Fibroblast of the aortic adventitia (primary cell): Measurements from ENCODE around the gene CRY1. TPM values are rescaled to one million over a fixed set of nuclear protein-coding genes. Genes with fewer than 3 reads are reported as not detected.
"Not testable (repeated sequence)": the region's sequence is repeated elsewhere in the genome, so short reads cannot be mapped to it uniquely, and the experiment has no call there.

Experiments used
- DNase-seq: peaks from one replicate; pipeline ENCODE4 v3.0.0-alpha.2; 2010; ENCODE audit warnings: low read depth
- H3K4me3 ChIP-seq: 2 replicates; pipeline ENCODE4 v1.5.1; 2011; ENCODE audit warnings: low read depth, mild to moderate bottlenecking, control low read depth, low read length, moderate library complexity
- CTCF ChIP-seq: IDR thresholded peaks from 2 replicates; pipeline ENCODE4 v1.5.1; 2011; ENCODE audit warnings: mild to moderate bottlenecking, low read length, control low read depth, inconsistent platforms; ENCODE audit not compliant: insufficient read depth
- total RNA-seq: library from RNA; depleted of rRNA; stranded (reverse); fragments of >200 nt; gene quantifications from 2 replicates; pipeline ENCODE4 v1.2.3, GENCODE V29; 2012; ENCODE audit warnings: low replicate concordance

Gene CRY1
- total RNA-seq, 1 donor, result 19.2 TPM

GRCh38 chr12:106997916-106998315 lies 95.4 kb downstream of the CRY1 start:
- TF ChIP-seq CTCF, result no peak
- DNase-seq, result no peak
- no peak overlapping the region for H3K4me3 ChIP-seq

DNA sequence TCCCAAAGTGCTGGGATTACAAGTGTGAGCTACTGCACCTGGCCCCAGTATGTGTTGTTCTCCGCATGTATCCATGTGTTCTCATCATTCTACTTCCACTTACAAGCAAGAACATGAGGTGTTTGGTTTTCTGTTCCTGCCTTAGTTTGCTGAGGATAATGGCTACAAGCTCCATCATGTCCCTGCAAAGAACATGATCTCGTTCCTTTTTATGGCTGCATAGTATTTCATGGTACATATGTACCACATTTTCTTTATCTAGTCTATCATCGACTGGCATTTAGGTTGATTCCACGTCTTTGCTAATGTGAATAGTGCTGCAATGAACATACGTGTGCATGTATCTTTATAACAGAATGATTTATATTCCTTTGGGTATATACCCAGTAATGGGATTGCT lies 97.2 kb downstream of the CRY1 start:
- H3K4me3 ChIP-seq, DNase-seq: not testable (repeated sequence)

- peak; percentile 76 for DNase-seq
- TF ChIP-seq CTCF, result no peak
- H3K4me3 ChIP-seq, result no peak overlapping the region
Measured at GRCh38 chr12:106994579-106995220, 98.6 kb downstream of the CRY1 start.

GRCh38 chr12:106987846-106988245 lies 105.5 kb downstream of the CRY1 start:
- no peak overlapping the region for H3K4me3 ChIP-seq
- no peak for DNase-seq
- no peak for TF ChIP-seq CTCF

GRCh38 chr12:106986625-106987389 lies 106.5 kb downstream of the CRY1 start, which contains the start of gene MTERF2:
MTERF2 (minus strand) TSS chr12:106987146; CDS start chr12:106978714, 8,432 bp downstream.
- peak; percentile 90 for DNase-seq
- TF ChIP-seq CTCF, result no peak
- H3K4me3 ChIP-seq, result peak within 1 kb of the TSS; percentile 82

GRCh38 chr12:106986135-106986534 lies 107.2 kb downstream of the CRY1 start:
- no peak for TF ChIP-seq CTCF
- peak overlapping the region; percentile 82 for H3K4me3 ChIP-seq
- no peak for DNase-seq

DNA sequence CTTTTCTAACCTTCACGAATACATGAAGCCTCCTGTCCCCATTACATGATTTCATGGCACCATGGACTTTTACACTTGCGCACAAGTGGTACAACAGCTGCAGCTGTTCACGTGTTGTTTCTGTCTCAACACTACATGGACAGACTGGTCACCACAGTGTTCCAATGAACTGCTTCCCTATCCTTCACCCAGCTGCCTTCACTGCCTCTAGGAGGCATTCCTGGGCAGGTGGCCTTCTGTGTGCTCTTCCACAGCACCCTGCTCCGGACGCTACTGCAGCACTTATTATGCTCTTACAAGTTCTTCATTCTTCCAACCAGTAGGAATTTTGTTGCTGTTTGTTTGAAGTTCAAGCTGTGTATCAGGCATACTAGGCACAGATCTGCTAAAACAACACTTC lies 107.9 kb downstream of the CRY1 start:
- TF ChIP-seq CTCF, result no peak
- DNase-seq, result no peak
- no peak overlapping the region for H3K4me3 ChIP-seq
